GM19372 (cell line): ENCODE measurements around the gene KCNK3.

Experiments
- ATAC-seq: cut with Tn5 transposase; IDR thresholded peaks from one replicate; pipeline ENCODE4 v1.9.1; 2021; ENCODE audit warnings: mild to moderate bottlenecking, low read depth, moderate library complexity; ENCODE audit not compliant: unreplicated experiment

KCNK3 gene

GRCh38 chr2:26768759-26769088, 76.2 kb downstream of the KCNK3 start:
- ATAC-seq: no peak

DNA sequence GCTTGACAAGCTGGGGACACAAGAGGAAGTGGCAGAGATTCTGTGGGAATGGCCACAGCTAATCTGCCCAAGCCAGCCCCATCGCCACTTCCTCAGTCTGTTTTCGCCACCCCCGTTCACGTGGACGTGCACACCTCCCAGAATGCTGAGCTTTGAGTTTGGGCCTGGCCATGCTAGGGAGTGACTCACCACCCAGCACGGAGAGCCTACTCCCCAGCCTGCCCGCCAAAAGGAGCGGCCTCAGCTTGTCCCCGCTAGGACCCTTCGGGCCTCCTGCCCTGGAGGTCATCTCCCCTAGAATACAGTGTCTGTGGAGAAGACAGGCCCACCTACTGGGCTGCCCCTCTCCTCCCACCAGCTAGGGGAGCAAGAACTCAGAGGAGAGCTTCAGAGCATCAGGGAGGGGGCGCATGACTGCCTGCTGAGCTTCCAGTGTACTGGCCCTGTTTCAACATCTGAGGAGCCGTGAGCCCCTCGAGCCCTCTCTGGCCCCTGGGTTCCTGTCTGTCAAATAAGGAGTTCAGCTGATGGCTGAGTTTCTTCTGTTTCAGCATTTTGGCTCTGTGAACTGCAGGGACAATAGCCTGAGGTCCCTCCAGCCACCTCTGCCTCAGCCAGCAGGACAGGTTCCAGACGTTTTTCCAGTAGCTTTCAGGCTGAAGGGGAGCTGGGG, 76.7 kb downstream of the KCNK3 start:
- ATAC-seq: no peak

GRCh38 chr2:26770986-26771586, 78.6 kb downstream of the KCNK3 start:
- no peak for ATAC-seq

DNA sequence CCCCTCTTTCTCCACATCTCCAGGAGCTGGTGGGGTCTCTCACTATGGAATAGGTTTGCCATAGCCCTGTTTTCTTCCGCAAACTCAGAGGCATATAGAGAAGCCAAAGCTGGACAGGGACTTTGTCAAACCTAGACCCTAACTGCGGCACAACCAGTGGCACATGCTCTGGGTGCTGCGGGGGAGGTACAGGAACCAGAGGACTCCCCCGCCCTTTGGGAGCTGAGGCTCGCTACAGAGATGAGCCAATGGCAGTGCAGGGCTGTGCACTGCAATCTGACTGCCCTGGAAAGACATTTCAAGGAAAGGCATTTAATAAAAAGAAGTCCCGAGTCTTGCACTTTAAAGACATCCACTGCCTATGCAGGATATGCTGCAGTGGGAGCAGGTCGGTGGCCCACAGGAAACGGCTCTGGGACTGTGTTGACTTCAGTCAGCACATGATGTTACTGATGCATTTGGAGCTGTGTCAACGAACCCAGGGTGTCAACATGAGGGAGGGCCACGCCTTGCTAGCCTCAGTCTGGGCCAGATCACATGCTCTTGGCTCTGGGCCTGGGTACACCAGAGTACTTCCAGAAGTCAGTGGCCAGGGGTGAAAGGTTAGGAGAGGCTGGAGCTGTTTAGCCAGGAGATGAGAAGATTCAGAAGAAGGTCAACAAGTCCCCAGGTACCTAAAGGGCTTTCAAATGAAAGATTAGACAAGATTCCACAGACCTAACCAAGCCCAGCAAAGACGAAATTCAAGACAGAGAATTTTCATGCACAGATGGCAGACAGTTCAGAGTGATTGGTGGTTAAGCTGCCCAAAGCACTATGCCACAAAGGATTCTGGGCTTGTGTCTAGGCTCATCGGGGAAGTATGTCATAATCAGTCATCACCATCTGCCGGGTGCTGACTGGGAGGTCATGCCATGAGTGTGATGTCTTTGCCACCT, 79.8 kb downstream of the KCNK3 start:
- no peak for ATAC-seq

- ATAC-seq: no peak
Observed at GRCh38 chr2:26776195-26776800, 83.8 kb downstream of the KCNK3 start.

DNA sequence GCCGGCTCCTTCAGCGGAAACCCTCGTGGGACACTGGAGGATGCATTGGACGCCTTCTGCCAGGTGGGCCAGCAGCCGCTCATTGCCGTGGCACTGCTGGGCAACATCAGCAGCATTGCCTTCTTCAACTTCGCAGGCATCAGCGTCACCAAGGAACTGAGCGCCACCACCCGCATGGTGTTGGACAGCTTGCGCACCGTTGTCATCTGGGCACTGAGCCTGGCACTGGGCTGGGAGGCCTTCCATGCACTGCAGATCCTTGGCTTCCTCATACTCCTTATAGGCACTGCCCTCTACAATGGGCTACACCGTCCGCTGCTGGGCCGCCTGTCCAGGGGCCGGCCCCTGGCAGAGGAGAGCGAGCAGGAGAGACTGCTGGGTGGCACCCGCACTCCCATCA, 85.6 kb downstream of the KCNK3 start:
- ATAC-seq: no peak

DNA sequence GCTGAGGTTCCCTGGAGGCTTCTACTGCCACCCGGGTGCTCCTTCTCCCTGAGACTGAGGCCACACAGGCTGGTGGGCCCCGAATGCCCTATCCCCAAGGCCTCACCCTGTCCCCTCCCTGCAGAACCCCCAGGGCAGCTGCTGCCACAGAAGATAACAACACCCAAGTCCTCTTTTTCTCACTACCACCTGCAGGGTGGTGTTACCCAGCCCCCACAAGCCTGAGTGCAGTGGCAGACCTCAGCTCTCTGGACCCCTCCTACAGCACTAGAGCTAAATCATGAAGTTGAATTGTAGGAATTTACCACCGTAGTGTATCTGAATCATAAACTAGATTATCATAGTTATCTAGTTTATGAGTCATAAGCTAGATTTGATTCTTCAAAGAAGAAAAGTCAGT, 86.0 kb downstream of the KCNK3 start:
- ATAC-seq: no peak

GRCh38 chr2:26780203-26780760, 87.8 kb downstream of the KCNK3 start:
- no peak for ATAC-seq
